ENCODE results near the gene CD93.

DNA sequence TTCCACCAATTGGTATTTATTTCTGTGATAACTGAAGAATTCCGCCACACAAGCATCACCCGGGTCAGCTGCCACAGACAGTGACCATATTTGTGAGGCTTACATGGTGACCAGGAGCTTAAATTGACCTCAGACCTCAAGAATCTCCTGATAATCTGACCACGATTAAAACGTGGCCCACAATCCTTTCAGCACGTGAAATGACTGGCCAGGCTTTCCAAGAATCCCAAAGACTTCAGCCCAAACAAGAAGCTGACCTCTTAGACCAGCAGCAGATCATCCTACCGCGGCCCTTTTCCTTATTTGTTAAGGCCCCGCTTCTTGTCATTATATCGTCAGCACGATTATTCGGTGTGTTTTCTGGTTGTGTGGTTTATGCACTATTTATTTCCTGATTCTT is 45.6 kb upstream of the CD93 start:
- TF ChIP-seq, protein P1, sequence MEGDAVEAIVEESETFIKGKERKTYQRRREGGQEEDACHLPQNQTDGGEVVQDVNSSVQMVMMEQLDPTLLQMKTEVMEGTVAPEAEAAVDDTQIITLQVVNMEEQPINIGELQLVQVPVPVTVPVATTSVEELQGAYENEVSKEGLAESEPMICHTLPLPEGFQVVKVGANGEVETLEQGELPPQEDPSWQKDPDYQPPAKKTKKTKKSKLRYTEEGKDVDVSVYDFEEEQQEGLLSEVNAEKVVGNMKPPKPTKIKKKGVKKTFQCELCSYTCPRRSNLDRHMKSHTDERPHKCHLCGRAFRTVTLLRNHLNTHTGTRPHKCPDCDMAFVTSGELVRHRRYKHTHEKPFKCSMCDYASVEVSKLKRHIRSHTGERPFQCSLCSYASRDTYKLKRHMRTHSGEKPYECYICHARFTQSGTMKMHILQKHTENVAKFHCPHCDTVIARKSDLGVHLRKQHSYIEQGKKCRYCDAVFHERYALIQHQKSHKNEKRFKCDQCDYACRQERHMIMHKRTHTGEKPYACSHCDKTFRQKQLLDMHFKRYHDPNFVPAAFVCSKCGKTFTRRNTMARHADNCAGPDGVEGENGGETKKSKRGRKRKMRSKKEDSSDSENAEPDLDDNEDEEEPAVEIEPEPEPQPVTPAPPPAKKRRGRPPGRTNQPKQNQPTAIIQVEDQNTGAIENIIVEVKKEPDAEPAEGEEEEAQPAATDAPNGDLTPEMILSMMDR (IDR thresholded peaks at IDR 0.05; ENCODE audit: insufficient read depth, low read depth, low read length): no peak
- no peak for TF ChIP-seq EZH2 (IDR thresholded peaks at IDR 0.05; ENCODE audit: insufficient read depth, low read length)

All from astrocyte (in vitro differentiated cells and primary cell).